H1 (cell line): ENCODE data around the gene DHRS13. TPM values are rescaled to one million over a fixed set of nuclear protein-coding genes. Genes with fewer than 3 reads are reported as not detected.

Experiments used
- CTCF ChIA-PET: fragments of 300-600 bp; sonication (Branson Sonifier 250); formaldehyde crosslinking; loops from one replicate; lab custom pipeline; 2021; ENCODE audit not compliant: partially characterized antibody; lab: Charles Lee
- POLR2A ChIA-PET: fragments of 300-600 bp; sonication (Branson Sonifier 250); formaldehyde crosslinking; loops from one replicate; lab custom pipeline; 2021; ENCODE audit warnings: inconsistent platforms; ENCODE audit not compliant: partially characterized antibody; lab: Charles Lee
- DNase-seq, 2 experiments: peaks; one replicate each; pipeline versions ENCODE4 v3.0.0 to v3.0.0-alpha.2; 2010 to 2022; ENCODE audit warnings: low spot score in 2 of 2, low read depth in 1 of 2, mixed read lengths in 1 of 2
- FAIRE-seq: peaks from 2 replicates; lab custom pipeline; 2011; peaks lifted over from hg19 to GRCh38; lab: Jason Lieb, UNC
- H2AFZ ChIP-seq: 2 replicates; pipeline ENCODE4 v1.8.1; 2012; ENCODE audit warnings: low read length, inconsistent platforms
- H2AK5ac ChIP-seq: 2 replicates; pipeline ENCODE4 v1.6.1; 2013; ENCODE audit warnings: low read depth, low read length
- H2BK120ac ChIP-seq: replicated peaks from 2 replicates; pipeline ENCODE3; 2013; ENCODE audit warnings: low read depth, low read length, inconsistent platforms
- H2BK12ac ChIP-seq: 2 replicates; pipeline ENCODE4 v1.6.1; 2013; ENCODE audit warnings: low read depth, low read length
- H2BK15ac ChIP-seq: 2 replicates; pipeline ENCODE4 v1.6.1; 2013; ENCODE audit warnings: low read length
- H2BK20ac ChIP-seq: 2 replicates; pipeline ENCODE4 v1.6.1; 2013; ENCODE audit warnings: low read length
- H2BK5ac ChIP-seq: 2 replicates; pipeline ENCODE4 v1.6.1; 2013; ENCODE audit warnings: low read depth, low read length
- H3K14ac ChIP-seq: 2 replicates; pipeline ENCODE4 v1.6.1; 2013; ENCODE audit warnings: inconsistent platforms; ENCODE audit not compliant: insufficient read length
- H3K18ac ChIP-seq: 2 replicates; pipeline ENCODE4 v1.6.1; 2013; ENCODE audit warnings: low read length; ENCODE audit errors: extremely low read depth
- H3K23ac ChIP-seq: 2 replicates; pipeline ENCODE4 v1.6.1; 2013; ENCODE audit warnings: inconsistent platforms; ENCODE audit not compliant: insufficient read length
- H3K23me2 ChIP-seq: 2 replicates; pipeline ENCODE4 v1.6.1; 2013; ENCODE audit warnings: low read depth, low read length
- H3K27ac ChIP-seq: 2 replicates; pipeline ENCODE4 v1.6.1; 2011; ENCODE audit warnings: low read depth, low read length, inconsistent platforms
- H3K27me3 ChIP-seq, 4 experiments: replicated peaks in 1 of 4; 1 replicate in 1 of 4; 2 replicates in 3 of 4; pipeline versions ENCODE4 v1.6.1 to v1.8.1; 2011 to 2013; ENCODE audit warnings: low read length in 3 of 4, mild to moderate bottlenecking in 3 of 4, inconsistent platforms in 2 of 4, mixed read lengths in 2 of 4, moderate library complexity in 1 of 4; ENCODE audit not compliant: control insufficient read depth in 3 of 4, insufficient read depth in 3 of 4; ENCODE audit errors: extremely low read depth in 1 of 4
- H3K36me3 ChIP-seq, 4 experiments: 2 replicates each; pipeline versions ENCODE4 v1.6.1 to v1.8.1; 2011 to 2013; ENCODE audit warnings: mild to moderate bottlenecking in 4 of 4, low read length in 3 of 4, moderate library complexity in 2 of 4, control low read depth in 1 of 4, inconsistent platforms in 1 of 4; ENCODE audit not compliant: insufficient read depth in 4 of 4, control insufficient read depth in 2 of 4
- H3K4ac ChIP-seq: replicated peaks from 2 replicates; pipeline ENCODE3; 2013; ENCODE audit warnings: low read length, low read depth, mixed read lengths, inconsistent platforms; ENCODE audit not compliant: insufficient read length
- H3K4me1 ChIP-seq, 4 experiments: replicated peaks in 1 of 4; 1 replicate in 1 of 4; 2 replicates in 3 of 4; pipeline versions ENCODE4 v1.6.1 to v1.8.1; 2011 to 2013; ENCODE audit warnings: low read length in 3 of 4, inconsistent platforms in 2 of 4, mixed read lengths in 1 of 4; ENCODE audit not compliant: insufficient read depth in 4 of 4, control insufficient read depth in 3 of 4
- H3K4me2 ChIP-seq, 2 experiments: 2 replicates each; pipeline versions ENCODE4 v1.6.1 to v1.8.1; 2011 to 2013; ENCODE audit warnings: low read depth in 2 of 2, low read length in 2 of 2, control low read depth in 1 of 2, inconsistent platforms in 1 of 2, mild to moderate bottlenecking in 1 of 2; ENCODE audit not compliant: insufficient read depth in 1 of 2
- H3K4me3 ChIP-seq, 4 experiments: fragments of 200-600, 300-600 bp in 1 of 4; sonication (generic), shearing (Covaris generic), sonication (Bioruptor Twin) in 1 of 4; 2 replicates each; pipeline versions ENCODE4 v1.5.1 to v1.8.1; 2011 to 2016; ENCODE audit warnings: low read length in 4 of 4, low read depth in 3 of 4, control low read depth in 2 of 4, inconsistent platforms in 2 of 4, mild to moderate bottlenecking in 2 of 4, mixed read lengths in 1 of 4, moderate library complexity in 1 of 4; ENCODE audit not compliant: insufficient read depth in 2 of 4; ENCODE audit errors: extremely low read depth in 1 of 4
- H3K56ac ChIP-seq: replicated peaks from 2 replicates; pipeline ENCODE3; 2013; ENCODE audit warnings: low read depth, mild to moderate bottlenecking, mixed read lengths, low read length, inconsistent platforms; ENCODE audit not compliant: insufficient read length
- H3K79me1 ChIP-seq: 2 replicates; pipeline ENCODE4 v1.6.1; 2013; ENCODE audit warnings: low read depth, low read length, control low read depth
- H3K79me2 ChIP-seq, 2 experiments: 2 replicates each; pipeline versions ENCODE4 v1.6.1 to v1.8.1; 2012 to 2013; ENCODE audit warnings: low read length in 2 of 2, mild to moderate bottlenecking in 2 of 2, inconsistent platforms in 1 of 2; ENCODE audit not compliant: insufficient read depth in 2 of 2, control insufficient read depth in 1 of 2
- H3K9ac ChIP-seq, 4 experiments: replicated peaks in 1 of 4; 1 replicate in 1 of 4; 2 replicates in 3 of 4; pipeline versions ENCODE4 v1.6.1 to v1.8.1; 2011 to 2013; ENCODE audit warnings: low read depth in 3 of 4, low read length in 3 of 4, control low read depth in 2 of 4, mild to moderate bottlenecking in 2 of 4, moderate library complexity in 2 of 4, inconsistent platforms in 1 of 4; ENCODE audit errors: extremely low read depth in 1 of 4
- H3K9me3 ChIP-seq, 2 experiments: 2 replicates each; pipeline versions ENCODE4 v1.6.1 to v1.8.1; 2012 to 2013; ENCODE audit warnings: mild to moderate bottlenecking in 2 of 2, moderate library complexity in 2 of 2, control low read depth in 1 of 2, inconsistent platforms in 1 of 2, low read depth in 1 of 2, low read length in 1 of 2, mixed read lengths in 1 of 2; ENCODE audit not compliant: insufficient read depth in 2 of 2
- H4K20me1 ChIP-seq, 2 experiments: replicated peaks in 1 of 2; 2 replicates each; pipeline versions ENCODE3 to v1.8.1; 2011 to 2013; ENCODE audit warnings: inconsistent platforms in 2 of 2, low read length in 2 of 2, mild to moderate bottlenecking in 1 of 2; ENCODE audit not compliant: insufficient read depth in 2 of 2, control insufficient read depth in 1 of 2
- H4K5ac ChIP-seq: 2 replicates; pipeline ENCODE4 v1.6.1; 2013; ENCODE audit warnings: low read length, low read depth, mixed read lengths, inconsistent platforms; ENCODE audit not compliant: insufficient read length
- H4K8ac ChIP-seq: 2 replicates; pipeline ENCODE4 v1.8.0; 2013; ENCODE audit warnings: mild to moderate bottlenecking, moderate library complexity, low read length, inconsistent platforms; ENCODE audit not compliant: insufficient read depth; ENCODE audit errors: extremely low read depth
- H4K91ac ChIP-seq: replicated peaks from 2 replicates; pipeline ENCODE3; 2013; ENCODE audit warnings: low read length, mixed read lengths, inconsistent platforms; ENCODE audit not compliant: insufficient read length
- BCL11A ChIP-seq, 2 experiments: IDR thresholded peaks; one replicate each; pipeline ENCODE4 v1.6.1; 2011; ENCODE audit warnings: low read depth in 2 of 2, low read length in 2 of 2, mild to moderate bottlenecking in 2 of 2
- POLR2A ChIP-seq, 2 experiments: IDR thresholded peaks; 1 replicate in 1 of 2; 2 replicates in 1 of 2; pipeline ENCODE4 v1.6.1; 2011; ENCODE audit warnings: low read depth in 2 of 2, low read length in 2 of 2, mild to moderate bottlenecking in 2 of 2; ENCODE audit errors: control extremely low read depth in 1 of 2
- RBBP5 ChIP-seq: IDR thresholded peaks from 2 replicates; pipeline ENCODE4 v1.7.1; 2012; ENCODE audit warnings: low read depth, mild to moderate bottlenecking, inconsistent platforms, low read length, moderate library complexity, borderline replicate concordance
- RFX5 ChIP-seq: IDR thresholded peaks from 2 replicates; pipeline ENCODE4 v1.6.1; 2011; ENCODE audit warnings: low read depth, low read length, improper control_type of control experiment, borderline replicate concordance
- SP4 ChIP-seq: IDR thresholded peaks from 2 replicates; pipeline ENCODE4 v1.6.1; 2012; ENCODE audit warnings: low read length, inconsistent platforms
- WGBS, 2 experiments: shearing (Covaris generic) in 1 of 2; methylation state at CpG; one replicate each; pipeline versions ENCODE4 v1.1.6 to v1.1.7; 2013 to 2015; ENCODE audit warnings: low lambda C conversion rate in 2 of 2, mixed read lengths in 2 of 2, inconsistent platforms in 1 of 2, low coverage in 1 of 2, missing lambda C conversion rate in 1 of 2; ENCODE audit not compliant: insufficient replicate concordance in 2 of 2, insufficient coverage in 1 of 2, insufficient read length in 1 of 2; ENCODE audit errors: extremely low coverage in 1 of 2, missing lambda C conversion rate in 1 of 2; 5-methylcytosine and 5-hydroxymethylcytosine counted together
- polyA plus RNA-seq, 7 experiments: library from polyadenylated mRNA; depleted of rRNA in 3 of 7; stranded (reverse) in 5 of 7; unstranded in 2 of 7; fragments of >200 nt in 5 of 7; fragments of 200-250 nt in 2 of 7; gene quantifications; 1 replicate in 5 of 7; 2 replicates in 1 of 7; 4 replicates in 1 of 7; pipeline versions ENCODE4 v1.2.1 to v1.2.3, GENCODE V29; 2011 to 2013; ENCODE audit warnings: missing spikeins in 2 of 7, mixed read lengths in 2 of 7
- total RNA-seq: library from RNA; stranded (reverse); fragmentation: NEBNext Ultra II Directional; extraction: Animal tissue kit (Norgen Biotek cat#: 25700); gene quantifications from 2 replicates; pipeline ENCODE4 v1.2.1, GENCODE V29; 2021

Gene DHRS13
- total and polyA plus RNA-seq, 2 of the 8 experiments (the other 6 are each of a cell fraction or from before 2014, with no cell fraction given): 23.7 to 30.0 TPM

DNA sequence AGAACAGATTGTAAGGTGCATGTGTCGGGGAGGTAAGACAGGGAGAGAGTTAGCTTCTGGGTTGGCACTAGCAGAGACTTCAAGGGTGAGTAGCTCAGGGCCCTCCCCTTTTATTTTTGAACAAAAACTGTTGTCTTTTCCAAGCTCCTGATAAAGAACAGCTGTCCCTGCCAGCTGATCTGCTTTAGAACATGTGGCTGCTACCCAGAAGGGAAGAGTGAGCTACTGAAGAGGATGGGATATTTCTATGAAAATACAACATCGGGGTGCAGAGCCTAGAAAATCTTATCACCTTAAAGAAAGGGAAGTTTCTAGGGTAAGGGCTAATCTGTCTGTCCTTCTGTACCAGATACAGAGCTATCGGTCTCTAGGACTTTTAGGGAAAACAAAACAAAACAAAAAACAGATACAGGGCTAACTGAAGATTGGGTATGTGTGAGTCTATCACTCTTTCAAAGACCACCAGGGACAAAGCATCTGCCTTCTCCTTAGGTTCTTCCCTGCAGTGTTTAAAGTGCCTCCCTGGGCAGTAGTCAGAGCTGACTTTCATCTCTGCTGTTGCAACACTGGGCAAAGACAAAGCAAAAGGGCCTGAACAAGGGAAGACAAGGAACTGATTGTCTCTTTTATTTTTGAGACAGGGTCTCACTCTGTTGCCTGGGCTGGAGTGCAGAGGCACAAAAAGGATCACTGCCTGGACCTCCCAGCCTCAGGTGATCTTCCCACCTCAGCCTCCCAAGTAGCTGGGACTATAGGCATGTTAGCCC lies 5.0 kb upstream of the DHRS13 start:
- POLR2A ChIA-PET: interaction anchor here (1.0 to 7.7 kb wide), 9 partner anchors 9 to 181 kb away, joined by 3 to 71 read pairs (median 4); partner anchors contain the start of genes FLOT2, NEK8, PHF12 and TLCD1
- CTCF ChIA-PET: interaction anchor here (1.0 to 9.6 kb wide), 9 partner anchors 14 to 209 kb away, joined by 3 to 123 read pairs (median 4); partner anchors contain the start of genes NEK8 and TLCD1
- Histone ChIP-seq H3K36me3 (peaks cover 55 to 72% (median 66%) of the 10 kb centered on the region in 4 experiments), H2AK5ac (no peak overlapping the region), H2BK12ac (no peak overlapping the region), H2BK5ac (peak overlapping the region; percentile 37; the same call in 1 of the 2 replicates), H3K18ac (no peak overlapping the region), H4K8ac (no peak overlapping the region), H3K79me2 (no peaks in the 10 kb centered on the region), H3K27me3 (no peaks in the 10 kb centered on the region), H4K91ac (no peak overlapping the region), H4K20me1 (peaks cover 6 to 16% of the 10 kb centered on the region in 2 experiments), H2AFZ (no peak overlapping the region), H3K27ac (no peak overlapping the region), H3K4me2 (no peak overlapping the region), H4K5ac (no peak overlapping the region), H3K9me3 (no peaks in the 10 kb centered on the region), H3K9ac (no peak overlapping the region), H3K79me1 (peaks cover 3% of the 10 kb centered on the region; the same call in 1 of the 2 replicates), H2BK120ac (no peak overlapping the region), H3K14ac (no peak overlapping the region), H3K4me1 (peaks cover 0 to 6% (median 2%) of the 10 kb centered on the region in 4 experiments; a peak in 5 of 7 replicates), H2BK15ac (no peak overlapping the region), H3K4ac (no peak overlapping the region), H3K4me3 (no peak overlapping the region), H2BK20ac (no peak overlapping the region), H3K23ac (no peak overlapping the region), H3K23me2 (0 out of 2 replicates have a peak, but pooled peaks cover 2% of the 10 kb centered on the region), H3K56ac (no peak overlapping the region)
- DNase-seq: no peak
- WGBS, 2 experiments: 91% methylated on average over 3 of the region's 3 CpGs; no CpG with 5 or more reads in 1 of the 2 experiments
- no peak for TF ChIP-seq POLR2A (IDR thresholded peaks at IDR 0.05; ENCODE audit: control extremely low read depth in 1 of 2, low read depth in 2 of 2, low read length in 2 of 2)
- TF ChIP-seq SP4: no peak
- no peak for TF ChIP-seq RBBP5
- no peak for TF ChIP-seq RFX5
- TF ChIP-seq BCL11A (IDR thresholded peaks at IDR 0.05; ENCODE audit: low read depth in 2 of 2, low read length in 2 of 2): no peak
- no peak for FAIRE-seq
